Prostate gland (tissue), 2 donors: ENCODE measurements around the gene ADPRHL1.
"Not testable (repeated sequence)": the region's sequence is repeated elsewhere in the genome, so short reads cannot be mapped to it uniquely, and the experiment has no call there.

Experiments
- POLR2AphosphoS5 ChIP-seq: sonication (generic); formaldehyde crosslinking; IDR thresholded peaks from one replicate; pipeline ENCODE4 v1.6.1; 2017; ENCODE audit warnings: antibody characterized with exemption
- TF ChIP-seq, protein P1 (sequence below), 4 experiments: fragments of 200-600 bp in 2 of 4; fragments of 450-650 bp in 2 of 4; sonication (generic) in 2 of 4; IDR thresholded peaks; 1 replicate in 3 of 4; 2 replicates in 1 of 4; pipeline ENCODE4 v1.5.1; 2016 to 2019; ENCODE audit warnings: antibody characterized with exemption in 4 of 4, mild to moderate bottlenecking in 2 of 4, moderate library complexity in 2 of 4

DNA sequence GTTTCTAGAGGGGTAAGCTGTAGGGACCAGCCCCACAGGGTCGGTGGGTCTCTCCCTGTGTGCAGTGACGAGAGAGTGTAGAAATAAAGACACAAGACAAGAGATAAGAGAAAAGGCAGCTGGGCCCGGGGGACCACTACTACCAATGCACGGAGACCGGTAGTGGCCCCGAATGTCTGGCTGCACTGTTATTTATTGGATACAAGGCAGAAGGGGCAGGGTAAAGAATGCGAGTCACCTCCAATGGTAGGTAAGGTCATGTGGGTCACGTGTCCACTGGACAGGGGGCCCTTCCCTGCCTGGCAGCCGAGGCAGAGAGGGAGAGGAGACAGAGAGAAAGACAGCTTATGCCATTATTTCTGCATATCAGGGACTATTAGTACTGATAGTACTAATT is 2.9 kb downstream of the ADPRHL1 start:
- TF ChIP-seq, protein P1, sequence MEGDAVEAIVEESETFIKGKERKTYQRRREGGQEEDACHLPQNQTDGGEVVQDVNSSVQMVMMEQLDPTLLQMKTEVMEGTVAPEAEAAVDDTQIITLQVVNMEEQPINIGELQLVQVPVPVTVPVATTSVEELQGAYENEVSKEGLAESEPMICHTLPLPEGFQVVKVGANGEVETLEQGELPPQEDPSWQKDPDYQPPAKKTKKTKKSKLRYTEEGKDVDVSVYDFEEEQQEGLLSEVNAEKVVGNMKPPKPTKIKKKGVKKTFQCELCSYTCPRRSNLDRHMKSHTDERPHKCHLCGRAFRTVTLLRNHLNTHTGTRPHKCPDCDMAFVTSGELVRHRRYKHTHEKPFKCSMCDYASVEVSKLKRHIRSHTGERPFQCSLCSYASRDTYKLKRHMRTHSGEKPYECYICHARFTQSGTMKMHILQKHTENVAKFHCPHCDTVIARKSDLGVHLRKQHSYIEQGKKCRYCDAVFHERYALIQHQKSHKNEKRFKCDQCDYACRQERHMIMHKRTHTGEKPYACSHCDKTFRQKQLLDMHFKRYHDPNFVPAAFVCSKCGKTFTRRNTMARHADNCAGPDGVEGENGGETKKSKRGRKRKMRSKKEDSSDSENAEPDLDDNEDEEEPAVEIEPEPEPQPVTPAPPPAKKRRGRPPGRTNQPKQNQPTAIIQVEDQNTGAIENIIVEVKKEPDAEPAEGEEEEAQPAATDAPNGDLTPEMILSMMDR (IDR thresholded peaks at IDR 0.05) = not testable (repeated sequence)
- TF ChIP-seq POLR2AphosphoS5 = not testable (repeated sequence)
